GM19238 (cell line): ENCODE measurements around the gene TMC1.

Experiments
- DNase-seq: peaks from one replicate; pipeline ENCODE4 v3.0.0; 2011; ENCODE audit warnings: low spot score; ENCODE audit not compliant: insufficient read length

Gene TMC1

GRCh38 chr9:72863456-72864094 lies 342.2 kb downstream of the TMC1 start:
- no peak for DNase-seq

GRCh38 chr9:72864327-72864726 lies 342.9 kb downstream of the TMC1 start:
- no peak for DNase-seq

GRCh38 chr9:72871685-72872084 lies 350.3 kb downstream of the TMC1 start:
- no peak for DNase-seq

- no peak for DNase-seq
Observed at GRCh38 chr9:72872718-72873117, 351.3 kb downstream of the TMC1 start.

- no peak for DNase-seq
Observed at GRCh38 chr9:72873456-72873855, 352.0 kb downstream of the TMC1 start.

- no peak for DNase-seq
Observed at GRCh38 chr9:72874344-72874743, 352.9 kb downstream of the TMC1 start.

GRCh38 chr9:72875221-72875620 lies 353.8 kb downstream of the TMC1 start:
- DNase-seq, result no peak

GRCh38 chr9:72880821-72881220 lies 359.4 kb downstream of the TMC1 start:
- DNase-seq, result no peak

- no peak for DNase-seq
Observed at GRCh38 chr9:72882117-72882775, 360.8 kb downstream of the TMC1 start.

- DNase-seq, result no peak
Observed at GRCh38 chr9:72883875-72884274, 362.5 kb downstream of the TMC1 start.

- DNase-seq, result no peak
Observed at GRCh38 chr9:72884508-72884907, 363.1 kb downstream of the TMC1 start.
